HepG2 (cell line): ENCODE data around the gene SEC63. TPM values are rescaled to one million over a fixed set of nuclear protein-coding genes. Genes with fewer than 3 reads are reported as not detected.

ENCODE experiments used
- ARNT ChIP-seq: fragments of 450-650 bp; IDR thresholded peaks from 2 replicates; pipeline ENCODE4 v1.6.1; 2017
- ATF4 ChIP-seq, 2 experiments: fragments of 450-650 bp in 1 of 2; sonication (generic) in 1 of 2; formaldehyde crosslinking; IDR thresholded peaks; 2 replicates each; pipeline versions ENCODE4 v1.5.0 to v1.8.0; 2020 to 2022; ENCODE audit warnings: mild to moderate bottlenecking in 1 of 2, missing genetic modification reagents in 1 of 2
- CHD2 ChIP-seq: IDR thresholded peaks from 2 replicates; pipeline ENCODE4 v1.6.1; 2011; ENCODE audit warnings: low read depth, low read length, improper control_type of control experiment
- HMG20A ChIP-seq: IDR thresholded peaks from 2 replicates; pipeline ENCODE4 v1.6.1; 2016; ENCODE audit warnings: borderline replicate concordance
- LRRFIP1 ChIP-seq: sonication (generic); formaldehyde crosslinking; conservative IDR thresholded peaks from 2 replicates; pipeline ENCODE4 v1.4.0; 2020; ENCODE audit warnings: missing genetic modification reagents
- MXI1 ChIP-seq: IDR thresholded peaks from 3 replicates; pipeline ENCODE4 v1.6.1; 2012; ENCODE audit warnings: low read depth, low read length, inconsistent platforms, borderline replicate concordance
- NFYC ChIP-seq: IDR thresholded peaks from 2 replicates; pipeline ENCODE4 v1.6.1; 2016; ENCODE audit warnings: missing genetic modification reagents, missing compliant biosample characterization
- NRL ChIP-seq: sonication (generic); formaldehyde crosslinking; IDR thresholded peaks from 2 replicates; pipeline ENCODE4 v1.5.0; 2020; ENCODE audit warnings: missing genetic modification reagents, mild to moderate bottlenecking, moderate library complexity, borderline replicate concordance
- ZBED4 ChIP-seq: sonication (generic); formaldehyde crosslinking; IDR thresholded peaks from 2 replicates; pipeline ENCODE4 v1.4.0; 2020; ENCODE audit warnings: missing genetic modification reagents, borderline replicate concordance
- ZNF597 ChIP-seq: sonication (generic); formaldehyde crosslinking; IDR thresholded peaks from 2 replicates; pipeline ENCODE4 v1.5.0; 2020; ENCODE audit warnings: missing genetic modification reagents
- polyA plus RNA-seq, 8 experiments: library from polyadenylated mRNA; depleted of rRNA in 3 of 8; stranded (reverse) in 7 of 8; unstranded in 1 of 8; fragments of >200 nt; fragmentation: Illumina TruSeq in 4 of 8; extraction: Trizol in 4 of 8; gene quantifications; 2 replicates each; pipeline versions ENCODE4 v1.2.1 to v1.2.3, GENCODE V29; 2011 to 2016; ENCODE audit warnings: low read depth in 4 of 8, missing spikeins in 1 of 8, mixed read lengths in 1 of 8; ENCODE audit not compliant: insufficient read depth in 1 of 8
- total RNA-seq, 5 experiments: library from RNA; depleted of rRNA; stranded (reverse); fragments of >200 nt; fragmentation: Illumina TruSeq; extraction: Trizol; gene quantifications; 2 replicates each; pipeline ENCODE4 v1.2.3, GENCODE V29; 2016; ENCODE audit warnings: low read depth in 1 of 5
- TF ChIP-seq, protein P1 (sequence below): sonication (generic); formaldehyde crosslinking; IDR thresholded peaks from 2 replicates; pipeline ENCODE4 v1.5.0; 2020; ENCODE audit warnings: missing genetic modification reagents, mild to moderate bottlenecking, borderline replicate concordance

SEC63 gene
- total and polyA plus RNA-seq, 2 of the 13 experiments (the other 11 are each of a cell fraction or from before 2014, with no cell fraction given), result 20.2 to 45.9 TPM

GRCh38 chr6:107917451-107918375, 40.3 kb downstream of the SEC63 start (continued):
- TF ChIP-seq ZNF597 (CRISPR knock-in tag) (no peak), ATF4 (CRISPR knock-in tag; IDR thresholded peaks at IDR 0.05) (no peak), LRRFIP1 (CRISPR knock-in tag) (no peak), NRL (CRISPR knock-in tag) (no peak), ZBED4 (CRISPR knock-in tag) (no peak), NFYC (CRISPR knock-in tag) (no peak), ARNT (no peak), MXI1 (no peak), HMG20A (CRISPR knock-in tag) (no peak), CHD2 (no peak)
- TF ChIP-seq, protein P1, sequence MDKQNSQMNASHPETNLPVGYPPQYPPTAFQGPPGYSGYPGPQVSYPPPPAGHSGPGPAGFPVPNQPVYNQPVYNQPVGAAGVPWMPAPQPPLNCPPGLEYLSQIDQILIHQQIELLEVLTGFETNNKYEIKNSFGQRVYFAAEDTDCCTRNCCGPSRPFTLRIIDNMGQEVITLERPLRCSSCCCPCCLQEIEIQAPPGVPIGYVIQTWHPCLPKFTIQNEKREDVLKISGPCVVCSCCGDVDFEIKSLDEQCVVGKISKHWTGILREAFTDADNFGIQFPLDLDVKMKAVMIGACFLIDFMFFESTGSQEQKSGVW (CRISPR knock-in tag), result no peak
